Suppressor macrophage treated with lipopolysaccharide for 1 hour (primary cell): ENCODE data around the gene HHIPL1.

Source experiments
- DNase-seq, 3 donors: peaks; one replicate each; pipeline ENCODE4 v3.0.0-alpha.2; 2020 to 2022

The HHIPL1 gene

DNA sequence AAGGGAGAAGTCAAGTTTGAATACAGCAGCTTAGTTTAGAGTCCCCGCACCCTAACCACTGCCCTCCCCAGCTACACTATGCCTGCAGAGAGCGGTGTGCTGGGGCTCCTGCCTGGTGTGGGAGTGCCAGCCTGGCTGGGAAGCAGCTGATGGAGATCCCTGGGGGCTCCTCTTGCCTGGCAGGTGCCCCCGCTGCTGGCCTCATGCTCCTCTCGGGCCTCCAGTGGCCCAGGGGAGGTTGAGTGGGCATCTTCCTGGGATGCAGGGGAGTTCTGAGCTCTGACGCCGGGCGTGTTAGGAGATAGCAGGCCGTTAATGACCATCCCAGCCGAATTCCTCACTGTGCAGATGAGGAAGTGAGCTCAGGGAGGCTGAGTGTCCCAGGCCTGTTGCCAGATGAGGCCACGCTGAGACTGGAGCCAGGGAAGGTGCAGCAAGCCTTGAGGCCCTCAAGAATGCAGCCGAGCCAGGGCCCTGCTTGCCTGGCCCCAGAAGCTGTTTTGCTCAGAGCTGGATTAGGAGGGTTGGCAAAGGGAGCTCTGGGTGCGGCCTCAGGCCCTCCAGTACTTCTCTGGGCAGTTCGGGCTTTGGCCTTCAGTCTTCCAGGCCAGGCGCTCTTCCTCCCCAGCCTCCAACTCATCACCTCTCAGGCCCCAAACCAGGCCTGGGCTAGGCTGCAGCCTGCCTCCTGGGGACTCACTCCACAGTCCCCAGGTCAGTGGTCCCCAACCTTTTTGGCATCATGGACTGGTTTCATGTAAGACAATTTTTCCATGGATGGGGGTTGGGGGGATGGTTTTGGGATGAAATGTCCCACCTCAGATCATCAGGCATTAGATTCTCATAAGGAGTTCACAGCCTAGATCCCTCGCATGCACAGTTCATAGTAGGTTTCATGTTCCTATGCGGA is 32.6 kb downstream of the HHIPL1 start:
- DNase-seq: no peak

DNA sequence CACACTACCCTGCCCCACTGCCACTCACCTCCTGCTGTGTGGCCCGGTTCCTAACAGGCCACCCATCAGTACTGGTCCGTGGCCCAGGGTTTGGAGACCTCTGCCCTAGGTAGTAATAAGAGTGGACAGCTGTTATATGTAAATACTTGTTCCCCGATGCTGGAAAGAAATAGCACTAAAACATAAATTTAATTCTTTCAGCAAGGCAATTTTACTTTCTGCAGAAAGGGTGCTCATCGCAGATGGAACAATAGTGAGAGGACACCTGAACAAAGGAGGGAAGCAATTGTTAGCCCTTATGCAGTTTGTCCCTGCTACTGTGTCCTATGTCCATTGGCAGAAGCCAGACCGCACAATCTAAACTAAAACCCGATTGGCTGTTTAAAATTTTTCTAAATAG is 33.3 kb downstream of the HHIPL1 start:
- no peak for DNase-seq

DNA sequence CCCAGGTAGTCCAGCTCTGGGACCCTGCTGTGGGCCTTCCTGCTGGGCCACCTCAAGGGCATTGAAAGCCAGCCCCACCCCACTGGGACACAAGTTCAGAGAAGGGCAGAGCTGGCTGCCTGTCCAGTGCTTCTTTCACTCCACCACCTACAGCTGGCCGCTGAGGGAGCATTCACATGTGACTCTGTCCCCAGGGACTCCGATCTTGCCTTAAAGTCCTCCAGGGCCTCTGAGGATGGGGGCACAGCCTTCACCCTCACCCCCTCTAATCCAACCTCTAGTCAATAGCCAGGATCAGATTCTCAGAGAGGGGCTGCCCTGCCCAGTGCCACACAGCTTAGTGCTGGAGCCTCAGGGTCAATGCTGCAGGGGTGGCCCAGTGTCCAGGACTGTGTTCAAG is 34.2 kb downstream of the HHIPL1 start:
- no peak for DNase-seq

DNA sequence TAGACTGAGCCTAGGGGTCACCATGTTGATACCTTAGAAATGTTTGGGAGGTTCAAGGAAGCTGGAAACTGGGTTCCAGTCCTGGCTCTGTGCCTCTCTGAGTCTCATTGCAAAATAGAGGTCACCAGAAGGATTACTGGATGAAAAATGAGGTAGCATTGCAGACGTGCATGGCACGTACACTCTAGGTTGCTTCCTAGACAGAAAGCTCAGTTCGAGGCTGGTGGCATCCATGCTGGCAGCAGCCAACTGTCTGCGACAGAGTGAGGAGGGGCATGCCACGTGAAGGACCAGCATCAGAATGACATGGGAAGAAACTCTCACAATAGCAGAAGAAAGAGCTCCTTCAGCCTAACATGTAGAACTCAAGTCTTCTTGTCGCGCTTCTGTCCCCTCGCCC is 34.6 kb downstream of the HHIPL1 start:
- no peak for DNase-seq

DNA sequence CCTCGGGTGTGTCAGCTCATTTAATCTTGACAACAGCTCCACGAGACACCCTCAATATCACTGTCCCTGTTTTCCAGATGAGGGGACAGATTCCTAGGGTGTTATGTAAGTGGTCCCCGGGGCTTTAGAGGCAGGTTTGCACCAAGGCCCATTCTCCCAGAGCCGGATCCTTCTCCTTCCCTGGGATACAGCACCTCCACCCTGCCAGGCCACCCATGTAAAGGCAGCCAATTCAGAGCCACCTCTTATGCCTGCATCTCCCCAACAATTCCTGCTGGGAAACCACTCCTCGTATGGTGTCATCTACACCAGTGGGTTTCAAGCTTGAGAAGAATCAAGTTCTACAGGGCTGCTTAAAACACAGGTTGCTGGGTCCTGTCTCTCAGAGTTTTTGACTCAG is 35.1 kb downstream of the HHIPL1 start:
- DNase-seq: no peak

DNA sequence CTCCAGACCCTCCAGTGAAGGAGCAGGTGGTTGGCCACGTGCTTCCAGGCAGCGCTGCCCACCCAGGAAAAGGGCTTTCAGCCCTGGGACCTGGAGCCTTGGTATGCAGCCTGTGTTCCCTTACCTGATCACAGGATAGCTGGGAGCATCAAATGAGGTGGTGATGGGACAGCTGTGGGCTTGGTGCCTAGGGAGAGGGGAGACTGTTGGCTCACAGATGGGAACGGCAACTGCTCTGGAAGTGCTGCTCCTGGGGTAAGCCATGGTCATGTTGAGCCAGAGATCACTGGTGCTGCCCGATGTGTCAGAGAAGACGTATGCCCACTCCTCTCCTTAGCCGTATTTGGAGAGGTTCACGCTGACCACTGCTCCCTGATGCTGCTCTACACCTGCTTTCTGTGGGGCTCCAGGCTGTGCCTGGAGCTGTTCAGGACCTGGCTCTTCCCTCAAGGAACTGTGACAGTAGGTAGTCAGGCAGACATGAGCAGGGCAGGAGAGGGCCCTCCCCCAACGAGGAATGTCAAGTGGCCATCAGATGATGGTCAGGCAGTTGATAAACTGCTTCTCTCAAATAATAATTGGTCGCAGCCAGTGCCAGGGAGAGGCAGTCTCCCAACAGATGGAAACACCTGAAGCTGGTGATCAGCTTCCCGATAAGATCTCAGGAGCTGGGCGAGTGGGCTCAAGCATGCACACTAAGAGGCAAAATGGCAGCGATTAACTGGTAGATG is 36.3 kb downstream of the HHIPL1 start:
- no peak for DNase-seq

DNA sequence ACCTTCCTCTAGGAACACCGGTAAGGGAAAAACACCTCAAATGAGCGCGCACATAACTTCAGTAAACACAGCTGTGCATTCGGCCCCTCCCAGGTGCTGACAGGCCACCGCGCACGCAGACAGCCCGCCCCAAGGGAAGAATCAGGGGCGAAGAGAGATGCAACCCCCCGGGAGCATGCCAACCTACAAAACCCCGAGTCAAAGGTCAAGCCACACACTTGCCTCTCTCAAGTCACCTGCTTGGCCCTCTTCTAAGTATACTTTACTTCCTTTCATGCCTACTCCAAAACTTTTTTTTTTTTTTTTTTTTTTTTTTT is 36.9 kb downstream of the HHIPL1 start:
- no peak for DNase-seq

DNA sequence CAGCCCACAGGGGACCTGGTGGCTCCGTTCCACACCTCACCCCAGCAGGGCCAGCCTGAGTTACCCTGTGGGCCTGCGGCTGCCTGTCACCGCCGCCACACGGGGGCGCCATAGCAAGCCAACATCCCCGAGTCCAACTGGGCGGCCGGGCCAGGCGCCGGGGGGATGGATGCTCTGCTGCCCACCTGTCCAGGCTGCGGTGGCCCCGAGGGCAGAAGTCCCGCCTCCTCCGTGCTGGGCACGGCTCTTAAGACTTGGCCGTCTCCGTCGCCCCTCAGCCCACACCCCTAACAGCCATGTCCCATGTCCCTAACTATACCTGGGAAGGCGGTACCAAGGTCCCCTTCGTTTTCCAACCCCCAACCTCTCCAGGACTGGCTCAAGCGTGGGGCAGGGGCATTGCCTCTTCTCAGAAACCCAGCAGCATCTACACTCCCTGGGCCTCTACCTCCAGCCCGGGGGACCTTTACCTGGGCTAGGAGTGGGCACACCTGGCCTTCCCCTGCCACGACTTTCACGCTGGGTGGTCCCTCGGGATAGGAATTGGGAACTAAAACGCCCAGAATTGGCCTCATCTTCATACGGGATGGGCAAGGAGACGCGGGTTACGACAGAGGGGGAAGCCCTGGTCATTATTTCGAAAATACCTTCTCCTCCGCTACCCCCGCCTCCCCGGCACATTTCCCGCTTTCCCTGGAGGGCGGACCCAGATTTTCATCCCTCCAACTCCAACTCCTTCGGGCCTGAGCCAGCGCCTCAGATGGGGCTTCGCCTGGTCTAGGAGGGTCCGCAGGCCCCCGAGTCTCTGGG is 38.1 kb downstream of the HHIPL1 start:
- DNase-seq: peak; percentile 72 to 89 (median 75)

DNA sequence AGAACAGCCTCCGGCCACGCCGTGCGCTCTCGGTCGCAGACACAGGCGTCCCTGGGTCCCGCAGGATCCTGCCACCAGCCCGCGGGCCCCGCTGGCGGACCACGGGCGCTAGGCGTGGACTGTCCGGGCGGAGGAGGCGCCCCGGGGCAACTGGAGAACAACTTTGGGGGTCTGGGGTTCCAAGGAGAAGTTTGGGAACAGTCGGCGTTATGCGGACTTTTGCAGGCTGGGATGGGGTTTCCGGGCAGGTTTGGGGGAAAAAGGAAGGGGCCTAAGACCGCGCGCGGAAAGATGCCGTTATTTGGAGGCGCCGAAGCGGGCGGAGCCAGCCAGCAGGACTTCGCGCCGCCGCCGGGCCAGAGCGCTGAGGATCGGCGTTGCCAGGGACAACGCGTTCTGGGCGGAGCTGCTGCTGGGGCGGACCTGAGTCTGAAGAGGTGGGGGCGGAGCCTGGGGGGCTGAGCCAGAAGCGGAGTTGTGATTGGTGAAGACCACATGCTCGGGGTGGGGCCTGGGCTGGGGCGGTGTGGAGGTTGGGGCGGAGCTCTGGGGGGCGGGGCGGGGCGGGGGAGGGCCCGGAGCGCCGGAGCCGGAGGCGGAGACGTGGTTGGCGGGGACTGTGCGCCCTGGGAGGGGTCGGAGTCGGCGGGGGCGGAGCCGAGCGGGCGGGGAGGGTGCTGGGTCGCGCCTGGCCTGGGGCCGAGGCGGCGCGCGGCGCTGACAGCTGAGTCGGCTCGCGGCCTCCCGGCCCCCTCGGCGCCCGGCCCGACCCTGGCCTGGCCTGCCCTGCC is 38.9 kb downstream of the HHIPL1 start, which contains the start of gene CYP46A1:
Gene CYP46A1 (plus strand): TSS at position 680 of the 791 bp plus-strand sequence. CDS start 120 bp downstream, outside the sequence.
- peak; percentile 99 to 100 (median 99) for DNase-seq

DNA sequence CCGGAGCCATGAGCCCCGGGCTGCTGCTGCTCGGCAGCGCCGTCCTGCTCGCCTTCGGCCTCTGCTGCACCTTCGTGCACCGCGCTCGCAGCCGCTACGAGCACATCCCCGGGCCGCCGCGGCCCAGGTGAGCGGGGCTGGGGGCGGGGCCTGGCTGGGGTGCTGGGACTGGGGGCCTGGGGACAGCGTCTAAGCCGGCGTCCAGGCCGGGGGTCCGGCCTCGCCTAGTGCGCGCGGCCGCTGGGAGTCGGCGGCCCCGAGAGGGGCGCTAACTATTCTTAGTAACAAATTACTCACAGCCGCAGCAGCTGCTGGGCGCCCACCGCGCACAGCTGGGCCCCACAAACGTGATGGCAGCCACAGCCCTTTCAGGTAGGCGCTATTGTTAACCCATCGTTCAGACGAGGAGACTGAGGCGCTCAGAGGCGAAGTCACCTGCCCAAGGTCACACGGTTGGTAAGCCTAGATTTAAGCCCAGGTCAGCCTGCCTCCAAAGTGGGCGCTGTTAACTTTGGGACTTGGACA is 39.5 kb downstream of the HHIPL1 start:
- no peak for DNase-seq

DNA sequence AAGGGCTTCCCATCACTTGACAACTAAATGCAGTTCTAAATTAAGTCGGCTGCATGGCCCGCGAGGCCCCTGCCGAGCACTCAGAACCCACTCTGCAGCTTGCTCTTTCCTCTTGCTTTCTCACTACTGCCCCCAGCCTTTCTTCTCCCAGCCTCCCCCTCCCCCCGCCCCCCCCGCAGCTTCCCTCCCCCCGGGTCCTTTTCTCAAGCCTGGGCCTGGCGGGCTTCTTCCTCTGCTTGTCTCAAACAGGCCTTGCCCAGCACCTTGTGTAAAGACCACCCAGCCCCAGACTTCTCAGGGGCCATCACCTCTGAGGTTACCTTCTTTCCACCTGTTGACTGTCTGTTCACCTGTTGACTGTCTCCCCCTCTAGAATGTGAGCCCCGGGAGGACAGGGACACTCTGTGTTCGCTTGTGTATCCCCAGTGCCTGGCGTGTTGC is 40.2 kb downstream of the HHIPL1 start:
- no peak for DNase-seq

DNA sequence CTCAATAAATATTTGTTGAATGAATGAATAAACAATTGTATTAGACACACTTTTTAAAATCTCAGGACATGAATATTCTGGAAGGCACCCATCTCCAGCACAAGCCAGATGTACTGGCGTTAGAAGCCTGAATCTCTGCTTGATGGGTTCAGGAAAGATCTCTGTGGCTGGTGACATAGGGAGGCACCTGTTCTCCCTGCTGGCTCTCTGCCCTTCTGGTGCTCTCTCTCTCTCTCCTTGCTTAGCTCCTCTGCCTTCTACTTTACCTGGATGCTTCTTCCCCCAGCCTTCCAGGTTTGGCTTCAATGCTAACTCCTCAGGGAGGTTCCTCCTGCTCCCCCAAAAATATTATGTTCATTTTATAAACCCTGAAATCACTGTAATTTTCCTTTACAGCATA is 40.7 kb downstream of the HHIPL1 start:
- DNase-seq: no peak

DNA sequence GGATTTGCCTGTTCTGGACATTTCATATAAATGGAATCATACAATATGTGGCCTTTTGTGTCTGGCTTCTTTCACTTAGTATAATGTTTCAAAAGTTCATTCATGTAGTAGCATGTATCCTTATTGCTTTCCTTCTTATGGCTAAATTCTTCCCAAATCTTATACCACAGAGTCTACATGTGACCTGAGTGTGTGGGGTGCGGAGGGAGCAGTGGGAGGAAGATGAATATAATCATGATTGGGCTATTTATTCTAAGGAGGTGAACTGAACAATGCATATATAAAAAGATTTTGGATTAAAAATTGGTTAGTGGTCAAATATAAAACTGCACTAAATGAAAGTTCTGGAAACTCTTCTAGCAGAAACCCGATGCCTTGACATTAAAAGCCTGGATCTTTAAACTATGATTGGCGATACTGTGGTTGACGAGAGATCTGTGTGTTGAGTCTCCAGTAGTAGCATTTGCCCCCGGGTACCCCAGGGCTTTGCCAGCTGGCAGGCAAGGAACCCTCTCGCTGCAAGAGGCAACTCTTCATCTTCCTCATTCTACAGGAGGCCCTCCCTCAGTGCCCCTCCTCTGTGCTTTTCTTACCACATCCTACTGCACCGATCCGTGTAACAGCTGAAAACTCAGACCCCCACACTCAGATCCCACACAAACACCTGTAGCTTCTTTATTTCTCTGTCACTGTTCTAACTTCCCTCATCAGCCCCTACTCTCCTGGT is 41.8 kb downstream of the HHIPL1 start:
- DNase-seq: no peak

DNA sequence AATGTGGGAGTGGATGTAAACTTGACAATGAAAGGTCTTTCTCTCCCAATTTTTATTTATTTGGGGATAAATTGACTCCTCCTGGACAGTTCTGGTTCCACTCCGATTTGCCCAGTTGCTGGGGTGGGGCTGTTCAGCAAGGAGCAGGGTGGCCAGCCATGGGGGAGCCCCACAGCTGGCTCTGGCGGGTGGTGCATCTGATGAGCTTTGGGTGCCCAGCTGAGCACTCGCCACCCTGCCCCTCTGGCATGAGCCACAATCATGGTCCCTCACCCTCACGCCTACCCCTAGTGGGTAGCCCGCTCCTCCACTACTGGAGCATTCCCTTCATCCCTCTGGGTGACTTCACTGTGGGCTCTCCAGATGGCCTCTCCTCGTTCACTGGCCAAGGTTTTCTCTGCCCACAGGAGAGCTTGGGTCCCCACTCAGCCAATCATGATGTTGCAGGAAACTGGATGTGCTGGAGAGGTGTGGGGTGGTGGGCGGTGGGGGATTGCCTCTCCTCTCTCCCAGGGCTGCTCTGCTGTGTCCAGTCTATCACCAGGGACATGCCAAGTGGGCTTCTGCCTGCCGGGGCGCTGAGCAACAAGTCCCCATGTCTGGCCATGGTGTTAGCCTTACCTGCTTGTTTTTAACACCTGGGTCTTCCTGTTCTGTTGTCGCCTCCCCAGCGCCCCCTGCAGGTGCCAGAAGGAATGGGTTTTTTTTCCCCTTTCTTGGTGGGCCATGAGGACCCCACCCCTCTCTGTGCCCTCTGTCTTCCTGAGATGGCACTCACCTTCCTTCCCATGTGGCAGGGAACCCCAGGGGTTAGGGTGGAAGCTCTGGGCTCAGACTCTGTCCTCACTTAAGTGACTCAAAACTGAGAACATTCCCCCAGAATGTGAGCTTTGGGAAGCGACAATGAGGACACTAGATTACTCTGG is 42.6 kb downstream of the HHIPL1 start:
- DNase-seq: no peak

DNA sequence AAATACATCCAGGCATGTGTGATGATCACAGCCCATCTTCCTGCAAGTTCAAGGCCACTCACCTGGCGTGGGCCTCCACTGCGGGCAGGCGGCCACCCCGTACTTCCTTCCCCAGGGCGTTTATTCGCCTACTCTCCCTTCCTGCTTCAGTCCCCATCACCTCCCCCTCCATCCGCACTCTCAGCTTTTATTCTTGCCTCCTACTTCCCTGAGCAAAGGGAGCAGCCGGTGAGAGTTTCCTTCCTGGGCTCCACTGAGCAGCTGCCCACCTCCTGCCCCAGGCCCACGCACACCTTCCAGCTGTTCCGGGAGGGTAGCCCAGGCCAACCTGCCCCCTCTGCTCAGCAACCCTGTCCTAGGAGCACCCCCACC is 43.3 kb downstream of the HHIPL1 start:
- no peak for DNase-seq

DNA sequence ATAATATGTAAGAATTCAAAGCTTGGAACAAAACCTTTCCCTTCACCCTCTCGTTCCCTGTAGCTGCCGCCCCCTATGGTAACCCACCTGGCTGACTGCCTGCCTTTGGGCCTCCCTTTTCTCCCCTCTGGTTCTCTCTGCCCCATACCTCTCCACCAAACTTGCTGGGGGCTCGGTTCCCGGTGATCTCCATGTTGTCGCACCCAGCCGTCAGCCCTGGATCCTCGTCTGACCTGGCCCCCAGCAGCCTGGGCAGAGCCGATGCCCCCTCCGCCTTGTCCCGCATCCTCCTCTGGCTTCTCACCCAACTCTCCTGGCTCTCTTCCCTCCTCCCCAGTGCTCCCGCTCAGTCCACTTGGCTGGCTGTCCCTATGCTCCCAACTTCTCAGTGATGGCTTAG is 43.7 kb downstream of the HHIPL1 start:
- no peak for DNase-seq

DNA sequence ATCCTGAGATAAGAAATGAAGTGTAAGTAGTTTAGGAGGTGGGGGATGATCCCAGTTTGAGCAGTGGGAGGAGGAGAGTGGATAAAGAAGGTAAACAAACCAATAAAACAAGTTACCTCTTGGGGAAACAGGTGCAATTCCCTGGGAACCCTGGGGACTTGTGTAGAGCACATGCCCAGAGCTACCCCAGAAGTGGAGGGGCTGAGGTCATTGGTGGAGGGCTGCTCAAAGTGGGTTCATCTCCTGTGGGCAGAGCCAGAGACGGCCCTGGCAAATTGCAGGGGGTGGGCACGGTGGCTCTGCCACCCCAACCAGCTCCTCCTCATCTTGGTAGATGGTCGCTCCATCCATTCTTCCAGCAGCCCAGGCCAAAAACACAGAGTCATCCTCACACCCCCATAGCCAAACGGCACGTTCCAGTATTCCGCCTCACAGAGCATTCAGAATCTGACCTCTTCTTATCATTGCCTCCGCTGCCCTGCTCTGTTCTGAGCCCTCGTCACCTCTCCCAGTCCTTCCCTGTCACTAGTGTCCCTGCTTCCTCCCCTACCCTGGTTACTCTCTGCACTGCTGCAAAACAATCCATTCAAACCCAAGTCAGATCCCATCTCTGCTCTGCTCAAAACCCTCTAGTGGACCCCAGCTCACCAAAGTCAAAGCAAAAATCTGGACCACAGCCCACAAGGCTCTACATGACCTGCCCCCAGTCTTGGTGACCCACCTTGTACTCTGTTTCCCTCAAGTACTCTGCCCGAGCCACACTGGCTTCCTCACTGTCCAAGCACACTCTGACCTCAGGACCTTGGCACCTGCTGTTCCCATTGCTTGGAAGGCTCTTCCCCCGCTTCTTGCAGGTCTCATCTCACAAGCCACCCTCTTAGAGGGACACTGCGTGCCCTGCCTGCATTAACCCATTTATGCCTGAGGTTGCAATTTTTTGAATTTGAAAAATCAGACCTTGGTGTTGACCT is 44.6 kb downstream of the HHIPL1 start:
- no peak for DNase-seq

DNA sequence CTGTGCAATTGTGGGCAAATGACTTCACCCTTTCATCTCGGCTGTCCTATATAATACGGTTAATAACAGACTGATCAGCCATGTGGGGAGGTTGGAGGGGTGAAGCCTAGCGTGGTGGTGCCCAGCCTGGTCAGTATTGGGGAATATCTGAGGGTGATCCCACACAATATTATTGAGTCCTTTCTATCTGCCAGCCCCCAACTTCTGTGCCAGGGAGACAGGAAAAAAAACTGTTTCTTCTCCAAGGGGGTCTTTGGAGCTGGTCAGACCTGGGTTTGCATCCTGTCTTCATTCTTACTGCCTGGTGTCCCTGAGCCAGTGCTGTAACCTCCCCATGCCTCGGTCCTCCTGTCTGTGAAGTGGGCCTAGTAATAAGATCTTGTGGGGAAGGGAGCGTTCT is 45.7 kb downstream of the HHIPL1 start:
- DNase-seq: no peak
